IMR-90 (cell line): ENCODE results near the gene ABTB2. TPM values are rescaled to one million over a fixed set of nuclear protein-coding genes. Genes with fewer than 3 reads are reported as not detected.

Source experiments
- ATAC-seq: fragments of 200-7000 bp; cut with Tn5 transposase; 2 replicates; pipeline ENCODE4 v1.9.1; 2020; ENCODE audit warnings: low read depth, mild to moderate bottlenecking, moderate library complexity
- BruUV-seq: library from RNA; stranded (reverse); fragments of 400-500 nt; replicated peaks from 2 replicates; lab custom pipeline; 2021; lab: Mats Ljungman, UMichigan
- CTCF ChIA-PET: fragments of 300-600 bp; formaldehyde crosslinking; extraction: SDS; loops from one replicate; lab custom pipeline; 2021; ENCODE audit warnings: antibody characterized with exemption; lab: Yijun Ruan, JAX
- POLR2A ChIA-PET: fragments of 300-600 bp; sonication (Branson Sonifier 250); formaldehyde crosslinking; loops from one replicate; lab custom pipeline; 2022; ENCODE audit warnings: antibody characterized with exemption; ENCODE audit not compliant: unreplicated experiment; lab: Charles Lee
- DNase-seq: peaks from one replicate; pipeline ENCODE4 v3.0.0; 2013
- H2AFZ ChIP-seq: replicated peaks from 2 replicates; pipeline ENCODE3; 2013; ENCODE audit warnings: low read length, mild to moderate bottlenecking; ENCODE audit not compliant: poor library complexity
- H2AK5ac ChIP-seq: 2 replicates; pipeline ENCODE4 v1.6.1; 2013; ENCODE audit warnings: low read depth, low read length, inconsistent platforms
- H2AK9ac ChIP-seq: replicated peaks from 2 replicates; pipeline ENCODE3; 2013; ENCODE audit warnings: mild to moderate bottlenecking, low read depth, low read length, moderate library complexity; ENCODE audit not compliant: poor library complexity
- H2BK120ac ChIP-seq: 2 replicates; pipeline ENCODE4 v1.6.1; 2013; ENCODE audit warnings: low read depth, low read length, inconsistent platforms
- H2BK15ac ChIP-seq: 3 replicates; pipeline ENCODE4 v1.6.1; 2013; ENCODE audit warnings: low read depth, low read length, inconsistent platforms
- H2BK20ac ChIP-seq: 2 replicates; pipeline ENCODE4 v1.6.1; 2013; ENCODE audit warnings: low read depth, mild to moderate bottlenecking, inconsistent platforms, low read length, moderate library complexity
- H2BK5ac ChIP-seq: 2 replicates; pipeline ENCODE4 v1.6.1; 2013; ENCODE audit warnings: mild to moderate bottlenecking, low read depth, low read length, inconsistent platforms; ENCODE audit not compliant: poor library complexity, severe bottlenecking
- H3K14ac ChIP-seq: replicated peaks from 2 replicates; pipeline ENCODE4 v1.6.1; 2013; ENCODE audit warnings: low read depth, low read length, inconsistent platforms
- H3K18ac ChIP-seq: 2 replicates; pipeline ENCODE4 v1.6.1; 2013; ENCODE audit warnings: low read depth, low read length, control low read depth
- H3K23ac ChIP-seq: 2 replicates; pipeline ENCODE4 v1.6.1; 2013; ENCODE audit warnings: low read depth, low read length, inconsistent platforms
- H3K27ac ChIP-seq: 2 replicates; pipeline ENCODE4 v1.5.1; 2013; ENCODE audit warnings: mild to moderate bottlenecking, control low read depth, low read length; ENCODE audit not compliant: insufficient read depth
- H3K27me3 ChIP-seq: 2 replicates; pipeline ENCODE4 v1.6.1; 2013; ENCODE audit warnings: low read length; ENCODE audit not compliant: control insufficient read depth, insufficient read depth
- H3K36me3 ChIP-seq: 2 replicates; pipeline ENCODE4 v1.6.1; 2013; ENCODE audit warnings: low read length, mixed read lengths; ENCODE audit not compliant: control insufficient read depth, insufficient read depth
- H3K4ac ChIP-seq: 2 replicates; pipeline ENCODE4 v1.6.1; 2013; ENCODE audit warnings: low read depth, low read length, inconsistent platforms
- H3K4me1 ChIP-seq: 2 replicates; pipeline ENCODE4 v1.6.1; 2013; ENCODE audit warnings: low read length, mixed read lengths; ENCODE audit not compliant: control insufficient read depth, insufficient read depth
- H3K4me2 ChIP-seq: 2 replicates; pipeline ENCODE4 v1.6.1; 2013; ENCODE audit warnings: low read depth, mild to moderate bottlenecking, control low read depth, low read length, moderate library complexity
- H3K4me3 ChIP-seq: 2 replicates; pipeline ENCODE4 v1.5.1; 2013; ENCODE audit warnings: low read depth, mild to moderate bottlenecking, control low read depth, low read length, moderate library complexity; ENCODE audit not compliant: insufficient read depth
- H3K56ac ChIP-seq: 2 replicates; pipeline ENCODE4 v1.6.1; 2013; ENCODE audit warnings: low read length, inconsistent platforms; ENCODE audit not compliant: insufficient read depth; ENCODE audit errors: extremely low read depth
- H3K79me1 ChIP-seq, 2 experiments: 2 replicates each; pipeline ENCODE4 v1.6.1; 2013; ENCODE audit warnings: low read length in 2 of 2, inconsistent platforms in 1 of 2, low read depth in 1 of 2
- H3K9ac ChIP-seq: 2 replicates; pipeline ENCODE4 v1.6.1; 2013; ENCODE audit warnings: low read depth, low read length, control low read depth
- H3K9me1 ChIP-seq: 2 replicates; pipeline ENCODE4 v1.6.1; 2013; ENCODE audit warnings: low read length, inconsistent platforms; ENCODE audit not compliant: insufficient read depth
- H3K9me3 ChIP-seq: 2 replicates; pipeline ENCODE4 v1.6.1; 2013; ENCODE audit warnings: low read length; ENCODE audit not compliant: control insufficient read depth, insufficient read depth
- H4K20me1 ChIP-seq: 2 replicates; pipeline ENCODE4 v1.6.1; 2013; ENCODE audit warnings: low read length, inconsistent platforms; ENCODE audit not compliant: insufficient read depth
- H4K5ac ChIP-seq: 2 replicates; pipeline ENCODE4 v1.6.1; 2013; ENCODE audit warnings: mild to moderate bottlenecking, low read depth, low read length, control low read depth
- H4K8ac ChIP-seq, 2 experiments: 2 replicates each; pipeline ENCODE4 v1.6.1; 2013; ENCODE audit warnings: low read depth in 2 of 2, low read length in 2 of 2, control low read depth in 1 of 2, inconsistent platforms in 1 of 2
- H4K91ac ChIP-seq: 2 replicates; pipeline ENCODE4 v1.6.1; 2013; ENCODE audit warnings: low read depth, low read length, inconsistent platforms; ENCODE audit not compliant: insufficient read depth
- BHLHE40 ChIP-seq: fragments of 150-350 bp; IDR thresholded peaks from 2 replicates; pipeline ENCODE4 v1.6.1; 2016; ENCODE audit warnings: mild to moderate bottlenecking, low read depth, low read length
- CEBPB ChIP-seq: IDR thresholded peaks from 2 replicates; pipeline ENCODE4 v1.6.1; 2012; ENCODE audit warnings: low read depth, low read length, improper control_type of control experiment
- CHD1 ChIP-seq: IDR thresholded peaks from 2 replicates; pipeline ENCODE4 v1.6.1; 2012; ENCODE audit warnings: low read depth, low read length, improper control_type of control experiment
- FOS ChIP-seq: fragments of 150-350 bp; IDR thresholded peaks from 2 replicates; pipeline ENCODE4 v1.6.1; 2016; ENCODE audit warnings: low read depth, low read length
- MAFK ChIP-seq: IDR thresholded peaks from 2 replicates; pipeline ENCODE4 v1.6.1; 2012; ENCODE audit warnings: low read depth, low read length, improper control_type of control experiment
- MAZ ChIP-seq: IDR thresholded peaks from 2 replicates; pipeline ENCODE4 v1.6.1; 2012; ENCODE audit warnings: low read depth, mild to moderate bottlenecking, low read length, improper control_type of control experiment, moderate library complexity, borderline replicate concordance
- MXI1 ChIP-seq: IDR thresholded peaks from 2 replicates; pipeline ENCODE4 v1.6.1; 2012; ENCODE audit warnings: low read depth, mild to moderate bottlenecking, low read length, moderate library complexity, borderline replicate concordance
- NFE2L2 ChIP-seq: fragments of 150-350 bp; IDR thresholded peaks from 2 replicates; pipeline ENCODE4 v1.6.1; 2016; ENCODE audit warnings: low read depth, mild to moderate bottlenecking, low read length
- POLR2A ChIP-seq: IDR thresholded peaks from 2 replicates; pipeline ENCODE4 v1.6.1; 2012; ENCODE audit warnings: mild to moderate bottlenecking, low read depth, low read length
- RAD21 ChIP-seq: IDR thresholded peaks from 2 replicates; pipeline ENCODE4 v1.6.1; 2012; ENCODE audit warnings: low read length, improper control_type of control experiment
- RCOR1 ChIP-seq: IDR thresholded peaks from 2 replicates; pipeline ENCODE4 v1.6.1; 2012; ENCODE audit warnings: mild to moderate bottlenecking, low read length, improper control_type of control experiment; ENCODE audit not compliant: insufficient replicate concordance
- RFX5 ChIP-seq: IDR thresholded peaks from 2 replicates; pipeline ENCODE4 v1.8.0; 2012; ENCODE audit warnings: low read depth, mild to moderate bottlenecking, low read length, moderate library complexity
- SMC3 ChIP-seq: fragments of 150-350 bp; IDR thresholded peaks from 2 replicates; pipeline ENCODE4 v1.6.1; 2016; ENCODE audit warnings: low read depth, mild to moderate bottlenecking, antibody characterized with exemption, low read length, moderate library complexity
- WGBS, 2 experiments: methylation state at CpG; one replicate each; pipeline versions ENCODE4 v1.1.5 to v1.1.7; 2013; ENCODE audit warnings: missing lambda C conversion rate in 2 of 2; ENCODE audit not compliant: insufficient read length in 1 of 2; ENCODE audit errors: extremely low coverage in 2 of 2; 5-methylcytosine and 5-hydroxymethylcytosine counted together
- dilution Hi-C: fragments of 300-500 bp; cut with HindIII; formaldehyde crosslinking; loops from one replicate; pipeline ENCODE4 v1.14.3; 2018; ENCODE audit warnings: low sequenced_read_pairs; ENCODE audit not compliant: unreplicated experiment
- in situ Hi-C: fragments of 300-500 bp; cut with MboI; formaldehyde crosslinking; loops from 3 replicates; pipeline ENCODE4 v1.14.3; 2019; ENCODE audit warnings: low sequenced_read_pairs, inconsistent platforms, mixed read lengths
- intact Hi-C: fragments of 100-400 bp; cut with micrococcal nuclease; formaldehyde crosslinking; loops from 2 replicates; pipeline ENCODE4 v1.10.0; 2022
- polyA plus RNA-seq, 3 experiments: library from polyadenylated mRNA; depleted of rRNA; stranded (reverse); fragments of >200 nt; gene quantifications; 2 replicates each; pipeline ENCODE4 v1.2.3, GENCODE V29; 2012; ENCODE audit warnings: low replicate concordance in 1 of 3
- total RNA-seq: library from RNA; depleted of rRNA; stranded (reverse); fragments of >200 nt; gene quantifications from 2 replicates; pipeline ENCODE4 v1.2.3, GENCODE V29; 2012
- TF ChIP-seq, protein P1 (sequence below): fragments of 150-350 bp; IDR thresholded peaks from 2 replicates; pipeline ENCODE4 v1.6.1; 2017; ENCODE audit warnings: mild to moderate bottlenecking, antibody characterized with exemption, low read length, low read depth
- TF ChIP-seq, protein P2 (sequence below): fragments of 150-350 bp; IDR thresholded peaks from 2 replicates; pipeline ENCODE4 v1.6.1; 2016; ENCODE audit warnings: low read depth, mild to moderate bottlenecking, low read length, moderate library complexity, borderline replicate concordance
- TF ChIP-seq, protein P3 (sequence below): conservative IDR thresholded peaks from 2 replicates; pipeline ENCODE4 v1.5.1; 2012; ENCODE audit warnings: mild to moderate bottlenecking, low read depth, low read length, improper control_type of control experiment

ABTB2 gene
- total and polyA plus RNA-seq, 2 of the 4 experiments (the other 2 are of a cell fraction), result 0.18 to 2.0 TPM

DNA sequence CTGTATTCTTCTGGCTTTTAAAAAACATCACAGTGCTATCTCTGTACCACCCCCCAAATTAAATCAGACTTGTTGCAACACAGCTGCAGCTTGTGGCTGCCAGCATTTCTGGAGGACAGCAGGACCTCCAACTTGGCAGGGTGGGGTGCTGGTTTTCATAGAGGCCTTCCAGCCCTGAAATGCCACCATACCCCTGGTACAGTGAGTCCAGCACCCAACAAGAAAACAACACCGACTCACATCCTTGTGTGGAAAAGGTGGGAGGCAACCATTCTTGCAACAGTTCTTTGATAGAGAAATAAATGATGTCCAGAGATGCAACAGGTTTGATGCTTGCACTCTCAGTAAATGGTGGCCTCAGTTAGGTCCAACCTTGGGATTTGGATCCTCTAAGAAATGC is 96.0 kb downstream of the ABTB2 start:
- TF ChIP-seq MAZ (no peak), RAD21 (no peak), BHLHE40 (no peak), RCOR1 (no peak), SMC3 (no peak), MAFK (no peak), CHD1 (no peak), NFE2L2 (no peak), POLR2A (no peak), MXI1 (no peak), RFX5 (no peak), CEBPB (no peak), FOS (no peak)
- TF ChIP-seq, protein P1, sequence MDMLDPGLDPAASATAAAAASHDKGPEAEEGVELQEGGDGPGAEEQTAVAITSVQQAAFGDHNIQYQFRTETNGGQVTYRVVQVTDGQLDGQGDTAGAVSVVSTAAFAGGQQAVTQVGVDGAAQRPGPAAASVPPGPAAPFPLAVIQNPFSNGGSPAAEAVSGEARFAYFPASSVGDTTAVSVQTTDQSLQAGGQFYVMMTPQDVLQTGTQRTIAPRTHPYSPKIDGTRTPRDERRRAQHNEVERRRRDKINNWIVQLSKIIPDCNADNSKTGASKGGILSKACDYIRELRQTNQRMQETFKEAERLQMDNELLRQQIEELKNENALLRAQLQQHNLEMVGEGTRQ, result no peak
- TF ChIP-seq, protein P2, sequence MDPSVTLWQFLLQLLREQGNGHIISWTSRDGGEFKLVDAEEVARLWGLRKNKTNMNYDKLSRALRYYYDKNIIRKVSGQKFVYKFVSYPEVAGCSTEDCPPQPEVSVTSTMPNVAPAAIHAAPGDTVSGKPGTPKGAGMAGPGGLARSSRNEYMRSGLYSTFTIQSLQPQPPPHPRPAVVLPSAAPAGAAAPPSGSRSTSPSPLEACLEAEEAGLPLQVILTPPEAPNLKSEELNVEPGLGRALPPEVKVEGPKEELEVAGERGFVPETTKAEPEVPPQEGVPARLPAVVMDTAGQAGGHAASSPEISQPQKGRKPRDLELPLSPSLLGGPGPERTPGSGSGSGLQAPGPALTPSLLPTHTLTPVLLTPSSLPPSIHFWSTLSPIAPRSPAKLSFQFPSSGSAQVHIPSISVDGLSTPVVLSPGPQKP, result no peak
- TF ChIP-seq, protein P3, sequence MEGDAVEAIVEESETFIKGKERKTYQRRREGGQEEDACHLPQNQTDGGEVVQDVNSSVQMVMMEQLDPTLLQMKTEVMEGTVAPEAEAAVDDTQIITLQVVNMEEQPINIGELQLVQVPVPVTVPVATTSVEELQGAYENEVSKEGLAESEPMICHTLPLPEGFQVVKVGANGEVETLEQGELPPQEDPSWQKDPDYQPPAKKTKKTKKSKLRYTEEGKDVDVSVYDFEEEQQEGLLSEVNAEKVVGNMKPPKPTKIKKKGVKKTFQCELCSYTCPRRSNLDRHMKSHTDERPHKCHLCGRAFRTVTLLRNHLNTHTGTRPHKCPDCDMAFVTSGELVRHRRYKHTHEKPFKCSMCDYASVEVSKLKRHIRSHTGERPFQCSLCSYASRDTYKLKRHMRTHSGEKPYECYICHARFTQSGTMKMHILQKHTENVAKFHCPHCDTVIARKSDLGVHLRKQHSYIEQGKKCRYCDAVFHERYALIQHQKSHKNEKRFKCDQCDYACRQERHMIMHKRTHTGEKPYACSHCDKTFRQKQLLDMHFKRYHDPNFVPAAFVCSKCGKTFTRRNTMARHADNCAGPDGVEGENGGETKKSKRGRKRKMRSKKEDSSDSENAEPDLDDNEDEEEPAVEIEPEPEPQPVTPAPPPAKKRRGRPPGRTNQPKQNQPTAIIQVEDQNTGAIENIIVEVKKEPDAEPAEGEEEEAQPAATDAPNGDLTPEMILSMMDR, result no peak
- no peak overlapping the region for H2AK9ac ChIP-seq
- no peaks in the 10 kb centered on the region for H3K36me3 ChIP-seq
- no peak overlapping the region for H2BK120ac ChIP-seq
- no peak overlapping the region for H3K18ac ChIP-seq
- WGBS, 2 experiments, result no CpG with 5 or more reads among the region's 1 CpG
- ChIA-PET POLR2A (no interaction called here), CTCF (no interaction called here)
- no peak overlapping the region for H2BK20ac ChIP-seq
- peaks cover 0 to 3% of the 10 kb centered on the region in 2 experiments; a peak in 1 of 4 replicates for H3K79me1 ChIP-seq
- H2BK5ac ChIP-seq, result no peak overlapping the region
- intact Hi-C loops, result no loop called here
- no peak overlapping the region for H2AFZ ChIP-seq
- BruUV-seq, result no TSS peak
- H3K9me1 ChIP-seq, result peaks cover 13% of the 10 kb centered on the region
- no peak overlapping the region for H3K4me2 ChIP-seq
- H3K27me3 ChIP-seq, result peaks cover 12% of the 10 kb centered on the region
- H2BK15ac ChIP-seq, result no peak overlapping the region
- no peak overlapping the region for H2AK5ac ChIP-seq
- no peak overlapping the region for H3K56ac ChIP-seq
- in situ Hi-C loops, result no loop called here
- H3K4ac ChIP-seq, result no peak overlapping the region
- ATAC-seq (no peak), DNase-seq (no peak)
- H4K8ac ChIP-seq, result no peak overlapping the region
- no peak overlapping the region for H3K9ac ChIP-seq
- peaks cover 5% of the 10 kb centered on the region for H4K20me1 ChIP-seq
- no peak overlapping the region for H3K27ac ChIP-seq
- H3K4me1 ChIP-seq, result peaks cover 7% of the 10 kb centered on the region; the same call in 1 of the 2 replicates
- no peak overlapping the region for H3K23ac ChIP-seq
- H4K5ac ChIP-seq, result no peak overlapping the region
- H3K4me3 ChIP-seq, result no peak overlapping the region
- dilution Hi-C loops, result loop anchor here (10.0 kb wide), 1 partner anchor 93 kb away; the partner anchor contains the start of gene ABTB2
- no peak overlapping the region for H4K91ac ChIP-seq
- no peak overlapping the region for H3K14ac ChIP-seq
- H3K9me3 ChIP-seq, result no peaks in the 10 kb centered on the region
